GOT3 (cell line): ENCODE measurements around the gene DCTN3.

ENCODE experiments used
- DNase-seq: peaks from one replicate; lab custom pipeline; 2025; ENCODE audit warnings: mixed read lengths; lab: John Stamatoyannopoulos, UW

The DCTN3 gene

DNA sequence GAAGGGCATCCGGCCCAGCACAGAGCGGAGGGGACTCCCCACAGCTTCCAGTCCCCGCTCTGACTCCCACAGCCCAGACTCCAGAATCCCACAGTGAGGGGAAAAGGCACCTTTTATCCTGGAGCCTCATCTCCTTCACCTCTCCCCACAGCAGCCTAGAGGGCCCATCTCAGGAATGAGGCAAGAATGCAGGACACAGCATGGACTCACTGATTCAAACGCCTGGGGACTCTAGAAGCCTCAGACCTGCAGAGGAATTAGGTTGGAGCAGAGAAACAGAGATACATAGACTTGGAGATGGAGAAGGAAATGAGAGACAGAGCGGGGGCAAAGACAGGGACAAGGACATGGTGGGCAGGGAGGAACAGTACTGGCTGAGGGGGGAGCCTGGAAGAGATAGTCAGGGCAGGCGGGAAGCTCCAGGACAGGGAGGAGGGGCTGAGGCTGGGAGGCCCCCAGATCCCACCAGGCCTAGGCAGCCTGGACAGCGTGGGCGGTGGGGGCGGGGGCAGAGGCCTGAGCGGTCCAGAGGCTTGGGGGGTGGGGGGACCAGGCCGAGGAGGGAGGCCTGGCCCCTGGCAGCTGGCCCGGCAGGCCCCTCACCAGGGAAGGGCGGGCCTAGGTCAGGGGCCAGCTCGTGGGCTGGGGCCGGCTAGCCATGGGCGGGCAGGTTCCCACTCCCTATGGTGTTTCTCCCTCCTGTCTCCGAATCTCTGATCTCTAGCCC lies 46.5 kb downstream of the DCTN3 start:
- DNase-seq: no peak

DNA sequence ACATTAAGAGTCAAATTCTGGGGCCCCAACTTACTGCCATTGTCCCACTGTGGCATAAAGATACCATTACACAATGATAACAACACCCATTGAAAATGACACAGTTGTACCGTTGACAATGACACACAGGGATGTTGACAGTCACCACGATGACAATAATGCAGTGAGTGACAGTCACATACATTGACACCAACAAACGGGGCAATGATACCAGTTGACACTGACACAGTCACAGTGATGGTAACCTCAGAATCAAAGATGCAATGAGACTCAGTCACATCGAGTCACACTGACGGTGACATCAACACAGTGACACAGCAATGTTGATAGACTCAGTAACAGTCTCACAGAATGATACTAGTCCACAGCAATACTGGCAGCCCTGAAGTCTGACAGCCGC lies 47.7 kb downstream of the DCTN3 start:
- DNase-seq: no peak

DNA sequence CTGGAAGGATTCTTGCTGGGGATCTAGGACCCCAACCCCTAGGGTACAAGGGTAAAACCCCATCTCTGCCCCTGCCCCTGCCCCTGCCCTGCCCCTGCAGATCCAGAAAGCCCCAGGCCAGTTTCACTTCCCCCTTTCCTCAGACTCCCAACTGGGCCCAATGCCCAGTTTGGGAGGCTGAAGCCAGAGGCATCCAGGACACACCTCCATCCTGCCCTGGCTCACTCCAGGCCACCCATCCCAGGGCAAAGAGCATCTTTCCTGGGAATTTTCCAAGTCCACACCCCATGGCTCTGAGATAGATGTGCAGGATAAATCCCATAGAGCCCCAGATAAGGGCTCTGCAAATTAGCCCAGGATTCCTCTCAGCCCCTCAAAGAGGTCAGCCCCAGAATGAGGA lies 48.2 kb downstream of the DCTN3 start:
- DNase-seq: no peak

DNA sequence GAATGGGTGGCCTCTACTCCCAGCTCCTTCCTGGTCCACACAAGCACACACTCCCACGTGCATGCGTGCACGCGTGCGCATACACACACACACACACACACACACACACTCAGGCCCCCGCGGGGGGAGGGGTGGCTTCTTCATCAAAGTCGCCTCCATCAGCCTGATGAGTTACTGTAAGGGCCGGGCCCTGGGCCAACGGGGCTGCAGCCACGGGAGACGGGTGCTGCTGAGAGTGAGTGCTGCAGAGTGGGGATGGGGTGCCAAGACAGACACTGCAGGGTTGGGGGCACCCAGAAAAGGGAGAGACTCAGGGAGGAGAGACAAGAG lies 48.8 kb downstream of the DCTN3 start:
- DNase-seq: no peak

DNA sequence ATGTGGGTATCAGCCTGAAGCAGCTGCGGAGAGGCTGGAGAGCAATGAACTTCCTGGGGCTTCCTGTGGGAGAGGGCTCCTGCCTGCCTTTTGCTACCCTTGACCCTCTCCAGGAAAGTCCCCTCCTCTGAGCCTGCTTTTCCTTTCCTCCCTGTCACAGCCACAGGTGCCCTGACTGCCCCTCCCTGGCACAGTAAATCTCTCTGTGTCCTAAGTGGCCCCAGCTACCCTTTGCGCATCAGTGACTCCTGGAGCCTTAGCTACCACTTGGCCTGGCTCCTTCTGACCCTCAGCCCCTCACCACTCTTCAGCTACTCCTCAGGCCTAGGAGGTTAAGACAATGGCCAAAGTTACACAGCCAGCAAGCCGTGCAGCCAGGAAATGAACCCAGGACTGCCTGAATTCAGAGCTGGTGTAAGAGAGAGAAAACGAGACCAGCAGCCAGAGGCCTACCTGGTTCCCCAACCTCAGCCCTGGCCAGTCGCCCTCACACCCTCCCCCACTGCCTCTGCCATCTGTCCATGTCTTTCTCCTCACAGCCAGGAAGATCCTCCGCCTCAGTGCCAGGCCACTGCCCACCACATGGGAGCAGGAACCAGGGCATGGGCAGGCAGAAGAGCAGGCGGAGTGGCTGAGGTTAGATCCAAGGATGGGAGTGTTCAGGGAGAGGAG lies 49.4 kb downstream of the DCTN3 start:
- DNase-seq: no peak

DNA sequence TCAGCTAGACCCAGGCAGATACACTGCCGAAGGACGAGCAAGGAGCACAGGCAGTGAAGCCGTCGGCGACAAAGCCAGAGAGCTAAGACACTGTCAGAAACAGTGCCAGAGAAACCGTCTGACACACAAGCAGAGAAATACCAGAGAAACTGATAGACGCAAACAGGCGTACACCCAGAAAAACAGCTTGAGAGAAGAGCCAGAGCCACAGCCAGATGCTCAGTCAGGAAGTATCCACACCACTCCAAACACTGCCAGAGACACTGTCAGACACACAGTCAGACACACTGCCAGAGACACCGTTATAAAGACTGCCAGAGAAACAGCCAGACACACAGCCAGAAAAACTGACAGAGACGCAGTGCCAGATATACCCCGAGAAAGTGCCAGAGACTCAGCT lies 49.9 kb downstream of the DCTN3 start:
- no peak for DNase-seq

DNA sequence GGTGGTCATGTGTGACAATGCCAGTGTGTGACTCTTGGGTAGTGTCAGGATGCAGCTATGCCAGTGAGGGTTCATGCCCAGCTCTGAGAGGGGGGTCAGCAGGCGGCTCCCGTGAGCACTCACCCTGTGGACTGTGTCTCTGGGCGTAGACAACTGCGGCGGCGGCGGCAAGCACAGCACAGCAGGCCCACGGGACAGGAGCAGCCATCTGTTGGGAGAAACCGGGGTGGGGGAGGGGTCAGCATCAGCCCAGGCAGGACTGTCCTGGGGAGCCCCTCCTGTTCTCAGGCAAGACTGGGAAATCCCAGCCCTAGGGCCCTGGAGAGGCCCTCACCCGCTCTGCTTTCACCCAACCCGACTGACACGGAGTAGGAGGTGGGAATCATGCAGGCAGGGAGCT lies 51.5 kb downstream of the DCTN3 start:
- DNase-seq: no peak

DNA sequence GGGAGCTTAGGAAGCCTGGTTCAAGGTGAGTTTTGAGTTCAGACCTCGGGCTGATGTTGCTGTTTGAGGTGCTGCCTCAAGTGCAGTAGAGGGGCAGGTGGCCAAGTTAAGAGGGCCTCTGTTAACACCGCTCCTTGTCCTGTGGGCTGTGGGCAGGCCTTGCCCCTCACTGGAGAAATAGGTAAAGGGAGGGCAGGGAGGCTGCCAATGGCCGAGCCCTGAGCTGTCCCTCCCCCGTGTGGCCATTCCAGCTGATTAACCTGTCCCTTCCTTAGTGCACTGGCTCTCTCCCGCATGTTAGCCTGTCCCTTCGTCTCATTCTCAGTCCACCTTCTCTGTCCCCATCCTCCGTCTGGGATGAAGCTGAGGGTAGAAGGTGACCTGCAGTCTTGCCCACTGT lies 52.2 kb downstream of the DCTN3 start:
- no peak for DNase-seq

DNA sequence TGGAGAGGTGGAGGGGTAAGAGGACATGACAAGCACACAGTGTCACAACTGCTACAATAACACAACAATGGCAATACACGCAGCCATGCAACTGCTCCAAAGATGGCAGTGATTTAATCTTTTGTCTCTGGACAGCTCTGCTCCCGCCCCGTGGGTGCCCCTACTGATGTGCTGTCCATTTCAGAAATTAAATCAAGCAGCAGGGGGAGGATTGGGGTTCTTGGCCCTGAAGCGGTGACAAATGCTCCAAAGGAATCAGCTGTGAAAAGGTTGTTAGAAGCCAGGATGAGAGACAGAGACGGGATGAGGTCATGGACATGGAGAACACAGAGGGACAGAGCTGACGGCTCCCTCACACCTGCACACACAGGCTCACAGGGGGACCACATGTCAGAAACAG lies 53.3 kb downstream of the DCTN3 start:
- DNase-seq: no peak

DNA sequence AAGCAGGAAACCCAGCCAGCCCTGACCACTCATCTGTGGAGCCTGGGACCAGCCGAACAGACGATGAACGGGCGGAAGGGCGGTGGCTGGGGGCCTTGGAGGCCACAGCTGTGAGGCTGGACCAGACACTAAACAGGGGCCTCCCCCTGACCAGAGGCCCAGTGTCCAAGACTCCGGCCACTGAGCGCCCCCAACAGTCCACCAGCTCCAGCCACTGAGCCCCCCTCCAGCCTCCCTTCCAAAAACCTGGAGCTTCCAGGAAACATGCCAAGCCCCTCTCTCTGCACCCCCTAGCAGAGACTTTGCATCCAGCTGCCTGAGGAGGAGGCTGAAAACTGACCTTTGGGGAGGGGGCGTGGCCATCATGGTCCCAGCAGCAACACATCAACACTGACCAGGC lies 54.0 kb downstream of the DCTN3 start:
- no peak for DNase-seq

DNA sequence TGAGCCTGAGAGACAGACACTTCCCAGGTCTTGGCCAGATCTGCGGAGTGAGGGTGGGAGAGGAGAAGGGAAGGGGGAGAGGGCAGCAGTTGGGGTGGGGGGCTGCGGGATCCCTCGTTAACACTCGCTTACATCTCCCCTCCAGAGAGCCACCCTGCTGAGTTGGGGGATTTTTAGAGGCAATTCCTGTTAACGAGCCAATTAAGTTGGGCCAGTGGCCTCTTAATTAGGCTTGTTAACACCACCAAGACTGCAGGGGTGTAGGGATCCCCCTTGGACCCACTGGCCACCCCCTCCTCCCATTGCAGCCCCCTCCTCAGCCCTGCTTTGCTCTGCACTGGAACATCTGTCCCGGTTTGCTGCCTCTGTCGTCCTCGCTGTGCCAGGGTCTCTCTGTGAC lies 54.4 kb downstream of the DCTN3 start:
- DNase-seq: no peak

DNA sequence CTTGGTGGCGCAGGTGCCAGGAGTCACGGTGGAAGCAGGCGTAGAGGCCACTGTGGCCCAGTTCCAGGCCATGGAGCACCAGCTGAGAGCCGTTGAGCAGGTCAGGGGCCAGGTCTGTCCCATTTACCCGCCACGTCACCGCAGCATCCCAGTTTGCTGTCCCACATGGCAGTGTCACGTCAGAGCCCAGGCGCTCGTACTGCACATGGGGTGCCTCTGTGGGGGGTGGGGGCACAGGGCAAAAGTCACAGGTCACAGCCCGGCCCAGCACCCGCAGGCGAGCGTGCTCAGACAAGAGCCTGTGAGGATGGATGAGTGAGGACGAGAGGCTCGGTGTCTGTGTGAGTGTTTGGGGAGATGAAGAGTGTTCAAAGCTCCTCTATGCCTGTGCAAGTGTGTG lies 55.7 kb downstream of the DCTN3 start:
- no peak for DNase-seq
